GM18519 (cell line): ENCODE results near the gene SLC1A6.
"Not testable (repeated sequence)": the region's sequence is repeated elsewhere in the genome, so short reads cannot be mapped to it uniquely, and the experiment has no call there.

Source experiments
- ATAC-seq: cut with Tn5 transposase; IDR thresholded peaks from one replicate; pipeline ENCODE4 v1.9.1; 2021; ENCODE audit warnings: mild to moderate bottlenecking, moderate library complexity; ENCODE audit not compliant: unreplicated experiment, low FRiP score

Gene SLC1A6

GRCh38 chr19:14959263-14959662, 20.4 kb downstream of the SLC1A6 start:
- no peak for ATAC-seq

- ATAC-seq = no peak
Measured at GRCh38 chr19:14957464-14957863, 22.2 kb downstream of the SLC1A6 start.

- ATAC-seq = no peak
Measured at GRCh38 chr19:14954071-14954655, 25.5 kb downstream of the SLC1A6 start.

- ATAC-seq = no peak
Measured at GRCh38 chr19:14952767-14953166, 26.9 kb downstream of the SLC1A6 start.

- no peak for ATAC-seq
Measured at GRCh38 chr19:14950421-14950820, 29.2 kb downstream of the SLC1A6 start.

GRCh38 chr19:14949876-14950275, 29.8 kb downstream of the SLC1A6 start:
- ATAC-seq = no peak

GRCh38 chr19:14949413-14949812, 30.3 kb downstream of the SLC1A6 start:
- not testable (repeated sequence) for ATAC-seq

- ATAC-seq = no peak
Measured at GRCh38 chr19:14944456-14944855, 35.2 kb downstream of the SLC1A6 start.

- ATAC-seq = no peak
Measured at GRCh38 chr19:14943601-14944000, 36.1 kb downstream of the SLC1A6 start.

GRCh38 chr19:14941189-14941588, 38.5 kb downstream of the SLC1A6 start, which contains the start of gene OR7C2:
OR7C2 (plus strand) TSS chr19:14941489; CDS start chr19:14941489, 0 bp downstream.
- ATAC-seq = no peak

- no peak for ATAC-seq
Measured at GRCh38 chr19:14940266-14940665, 39.4 kb downstream of the SLC1A6 start.

GRCh38 chr19:14933506-14933905, 46.2 kb downstream of the SLC1A6 start:
- no peak for ATAC-seq

GRCh38 chr19:14916848-14917247, 62.8 kb downstream of the SLC1A6 start:
- no peak for ATAC-seq

- no peak for ATAC-seq
Measured at GRCh38 chr19:14915116-14915515, 64.5 kb downstream of the SLC1A6 start.

- ATAC-seq = no peak
Measured at GRCh38 chr19:14906711-14907110, 73.0 kb downstream of the SLC1A6 start.

- no peak for ATAC-seq
Measured at GRCh38 chr19:14901675-14902260, 77.9 kb downstream of the SLC1A6 start.
